IMR-90 (cell line): ENCODE results near the gene SMTN.

Experiments
- CTCF ChIP-seq: conservative IDR thresholded peaks from 2 replicates; pipeline ENCODE4 v1.5.1; 2012; ENCODE audit warnings: mild to moderate bottlenecking, low read depth, low read length, improper control_type of control experiment
- POLR2A ChIP-seq: IDR thresholded peaks from 2 replicates; pipeline ENCODE4 v1.6.1; 2012; ENCODE audit warnings: mild to moderate bottlenecking, low read depth, low read length
- SMC3 ChIP-seq: fragments of 150-350 bp; IDR thresholded peaks from 2 replicates; pipeline ENCODE4 v1.6.1; 2016; ENCODE audit warnings: low read depth, mild to moderate bottlenecking, antibody characterized with exemption, low read length, moderate library complexity
- TF ChIP-seq, protein P1 (sequence below): fragments of 150-350 bp; IDR thresholded peaks from 2 replicates; pipeline ENCODE4 v1.6.1; 2016; ENCODE audit warnings: low read depth, mild to moderate bottlenecking, low read length, moderate library complexity, borderline replicate concordance

GRCh38 chr22:31124811-31125465 is 43.8 kb downstream of the SMTN start:
- no peak for TF ChIP-seq CTCF
- TF ChIP-seq POLR2A: no peak
- TF ChIP-seq, protein P1, sequence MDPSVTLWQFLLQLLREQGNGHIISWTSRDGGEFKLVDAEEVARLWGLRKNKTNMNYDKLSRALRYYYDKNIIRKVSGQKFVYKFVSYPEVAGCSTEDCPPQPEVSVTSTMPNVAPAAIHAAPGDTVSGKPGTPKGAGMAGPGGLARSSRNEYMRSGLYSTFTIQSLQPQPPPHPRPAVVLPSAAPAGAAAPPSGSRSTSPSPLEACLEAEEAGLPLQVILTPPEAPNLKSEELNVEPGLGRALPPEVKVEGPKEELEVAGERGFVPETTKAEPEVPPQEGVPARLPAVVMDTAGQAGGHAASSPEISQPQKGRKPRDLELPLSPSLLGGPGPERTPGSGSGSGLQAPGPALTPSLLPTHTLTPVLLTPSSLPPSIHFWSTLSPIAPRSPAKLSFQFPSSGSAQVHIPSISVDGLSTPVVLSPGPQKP: no peak
- TF ChIP-seq SMC3: no peak
